WTC11 (cell line): ENCODE measurements around the gene RASL11B.

ENCODE experiments used
- CREB1 ChIP-seq: sonication (generic); formaldehyde crosslinking; IDR thresholded peaks from 2 replicates; pipeline ENCODE4 v1.8.0; 2023; ENCODE audit warnings: mild to moderate bottlenecking, missing genetic modification reagents
- CREM ChIP-seq: sonication (generic); formaldehyde crosslinking; IDR thresholded peaks from 2 replicates; pipeline ENCODE4 v1.8.1; 2022; ENCODE audit warnings: mild to moderate bottlenecking, missing genetic modification reagents, moderate library complexity
- CTCF ChIP-seq: fragments of 200-600 bp; IDR thresholded peaks from 2 replicates; pipeline ENCODE4 v1.8.0; 2022; ENCODE audit warnings: antibody characterized with exemption
- MAX ChIP-seq: sonication (generic); formaldehyde crosslinking; IDR thresholded peaks from 2 replicates; pipeline ENCODE4 v1.8.0; 2022; ENCODE audit warnings: mild to moderate bottlenecking, missing genetic modification reagents
- NFYB ChIP-seq: sonication (generic); formaldehyde crosslinking; conservative IDR thresholded peaks from 2 replicates; pipeline ENCODE4 v1.8.0; 2022; ENCODE audit warnings: low read depth, missing genetic modification reagents
- PREB ChIP-seq: sonication (generic); formaldehyde crosslinking; IDR thresholded peaks from 2 replicates; pipeline ENCODE4 v1.8.1; 2022; ENCODE audit warnings: mild to moderate bottlenecking, missing genetic modification reagents, moderate library complexity, borderline replicate concordance
- ZBTB21 ChIP-seq: sonication (generic); formaldehyde crosslinking; IDR thresholded peaks from 2 replicates; pipeline ENCODE4 v1.8.1; 2023; ENCODE audit warnings: mild to moderate bottlenecking, missing genetic modification reagents, borderline replicate concordance
- ZNF121 ChIP-seq: sonication (generic); formaldehyde crosslinking; IDR thresholded peaks from 2 replicates; pipeline ENCODE4 v1.8.0; 2023; ENCODE audit warnings: missing genetic modification reagents
- ZNF232 ChIP-seq: sonication (generic); formaldehyde crosslinking; IDR thresholded peaks from 2 replicates; pipeline ENCODE4 v1.8.0; 2022; ENCODE audit warnings: mild to moderate bottlenecking, missing genetic modification reagents
- TF ChIP-seq, protein P1 (sequence below): sonication (generic); formaldehyde crosslinking; IDR thresholded peaks from 2 replicates; pipeline ENCODE4 v1.8.0; 2022; ENCODE audit warnings: mild to moderate bottlenecking, missing genetic modification reagents
- TF ChIP-seq, protein P2 (sequence below): sonication (generic); formaldehyde crosslinking; IDR thresholded peaks from 2 replicates; pipeline ENCODE4 v1.8.1; 2022; ENCODE audit warnings: low read depth, mild to moderate bottlenecking, moderate library complexity, missing genetic modification reagents, borderline replicate concordance

DNA sequence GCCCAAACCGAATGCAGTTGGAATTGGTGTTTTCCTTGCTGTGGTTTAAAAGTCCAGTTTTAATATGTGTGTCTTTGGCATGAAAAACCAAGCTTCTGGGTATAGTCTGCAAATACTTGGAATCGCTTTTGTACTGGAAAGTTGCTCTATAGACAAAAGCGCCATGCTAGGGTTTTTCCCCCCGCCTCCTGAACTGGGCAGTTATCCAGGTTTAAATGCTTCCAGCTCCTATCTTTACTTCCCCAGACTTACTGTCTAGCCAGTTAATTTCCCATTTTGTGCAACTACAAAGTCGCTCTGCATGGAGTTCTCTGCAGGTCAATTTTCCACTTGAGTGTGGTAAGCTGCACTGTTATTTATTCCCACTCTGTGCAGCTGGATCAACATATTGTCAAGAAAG lies 2.7 kb downstream of the RASL11B start:
- TF ChIP-seq CREB1 (no peak), CTCF (no peak), ZNF121 (CRISPR knock-in tag) (no peak), PREB (CRISPR knock-in tag) (no peak), CREM (CRISPR knock-in tag) (no peak), MAX (CRISPR knock-in tag) (no peak), NFYB (CRISPR knock-in tag) (no peak), ZNF232 (no peak), ZBTB21 (no peak)
- TF ChIP-seq, protein P1, sequence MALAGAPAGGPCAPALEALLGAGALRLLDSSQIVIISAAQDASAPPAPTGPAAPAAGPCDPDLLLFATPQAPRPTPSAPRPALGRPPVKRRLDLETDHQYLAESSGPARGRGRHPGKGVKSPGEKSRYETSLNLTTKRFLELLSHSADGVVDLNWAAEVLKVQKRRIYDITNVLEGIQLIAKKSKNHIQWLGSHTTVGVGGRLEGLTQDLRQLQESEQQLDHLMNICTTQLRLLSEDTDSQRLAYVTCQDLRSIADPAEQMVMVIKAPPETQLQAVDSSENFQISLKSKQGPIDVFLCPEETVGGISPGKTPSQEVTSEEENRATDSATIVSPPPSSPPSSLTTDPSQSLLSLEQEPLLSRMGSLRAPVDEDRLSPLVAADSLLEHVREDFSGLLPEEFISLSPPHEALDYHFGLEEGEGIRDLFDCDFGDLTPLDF (CRISPR knock-in tag) = no peak
- TF ChIP-seq, protein P2, sequence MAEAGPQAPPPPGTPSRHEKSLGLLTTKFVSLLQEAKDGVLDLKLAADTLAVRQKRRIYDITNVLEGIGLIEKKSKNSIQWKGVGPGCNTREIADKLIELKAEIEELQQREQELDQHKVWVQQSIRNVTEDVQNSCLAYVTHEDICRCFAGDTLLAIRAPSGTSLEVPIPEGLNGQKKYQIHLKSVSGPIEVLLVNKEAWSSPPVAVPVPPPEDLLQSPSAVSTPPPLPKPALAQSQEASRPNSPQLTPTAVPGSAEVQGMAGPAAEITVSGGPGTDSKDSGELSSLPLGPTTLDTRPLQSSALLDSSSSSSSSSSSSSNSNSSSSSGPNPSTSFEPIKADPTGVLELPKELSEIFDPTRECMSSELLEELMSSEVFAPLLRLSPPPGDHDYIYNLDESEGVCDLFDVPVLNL (CRISPR knock-in tag) = no peak
